Activated CD4-positive, alpha-beta memory T cell treated with anti-CD3 and anti-CD28 coated beads for 36 hours (primary cell): Measurements from ENCODE around the gene NPIPA7. TPM values are rescaled to one million over a fixed set of nuclear protein-coding genes. Genes with fewer than 3 reads are reported as not detected.
"Not testable (repeated sequence)": the region's sequence is repeated elsewhere in the genome, so short reads cannot be mapped to it uniquely, and the experiment has no call there.

ENCODE experiments used
- CTCF ChIA-PET: fragments of 350-600 bp; sonication (Branson Sonifier 250); formaldehyde crosslinking; loops from one replicate; lab custom pipeline; 2021; ENCODE audit warnings: antibody characterized with exemption, inconsistent platforms; lab: Charles Lee
- POLR2A ChIA-PET: fragments of 350-600 bp; sonication (Branson Sonifier 250); formaldehyde crosslinking; loops from one replicate; lab custom pipeline; 2021; ENCODE audit warnings: antibody characterized with exemption; lab: Charles Lee
- DNase-seq: peaks from one replicate; pipeline ENCODE4 v3.0.0-alpha.2; 2020
- H3K27ac Mint-ChIP-seq: one replicate; pipeline ENCODE4 v1.8.0; 2021; ENCODE audit warnings: mixed read lengths
- H3K27me3 Mint-ChIP-seq: one replicate; pipeline ENCODE4 v1.8.0; 2021; ENCODE audit warnings: mixed read lengths
- H3K36me3 Mint-ChIP-seq: one replicate; pipeline ENCODE4 v1.8.0; 2021; ENCODE audit warnings: mixed read lengths
- H3K4me1 Mint-ChIP-seq: one replicate; pipeline ENCODE4 v1.8.0; 2021; ENCODE audit warnings: low read depth, mixed read lengths
- H3K4me3 Mint-ChIP-seq: one replicate; pipeline ENCODE4 v1.8.0; 2021; ENCODE audit warnings: mild to moderate bottlenecking, mixed read lengths
- H3K9me3 Mint-ChIP-seq: one replicate; pipeline ENCODE4 v1.8.0; 2021; ENCODE audit warnings: mixed read lengths
- intact Hi-C: fragments of 100-400 bp; cut with micrococcal nuclease; formaldehyde crosslinking; loops from one replicate; pipeline ENCODE4 v1.15.1; 2023
- total RNA-seq, 2 experiments: library from RNA; stranded (reverse); gene quantifications; one replicate each; pipeline ENCODE4 v1.2.3, GENCODE V29; 2021

The NPIPA7 gene
- total RNA-seq, 2 experiments from 2014 or later, result 3.4 to 3.8 TPM

GRCh38 chr16:16371136-16371735 is 7.7 kb upstream of the NPIPA7 start:
- CTCF ChIA-PET, intact Hi-C loops, H3K4me1 Mint-ChIP-seq, POLR2A ChIA-PET, H3K27ac Mint-ChIP-seq, H3K36me3 Mint-ChIP-seq, H3K27me3 Mint-ChIP-seq, DNase-seq, H3K4me3 Mint-ChIP-seq, H3K9me3 Mint-ChIP-seq: not testable (repeated sequence)

DNA sequence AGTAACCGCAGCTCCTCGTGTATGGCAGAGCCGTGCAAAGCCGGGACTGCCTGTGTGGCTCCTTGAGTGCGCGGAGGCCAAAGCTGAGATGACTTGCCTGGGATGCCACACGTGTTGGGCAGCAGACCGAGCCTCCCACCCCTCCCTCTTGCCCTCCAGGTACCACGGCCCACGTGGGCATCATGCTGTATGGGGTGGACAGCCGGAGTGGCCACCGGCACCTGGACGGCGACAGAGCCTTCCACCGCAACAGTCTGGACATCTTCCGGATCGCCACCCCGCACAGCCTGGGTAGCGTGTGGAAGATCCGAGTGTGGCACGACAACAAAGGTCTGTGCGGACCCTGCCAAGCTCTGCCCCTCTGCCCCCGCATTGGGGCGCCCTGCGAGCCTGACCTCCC is 4.7 kb upstream of the NPIPA7 start:
- H3K36me3 Mint-ChIP-seq, POLR2A ChIA-PET, H3K4me3 Mint-ChIP-seq, H3K27me3 Mint-ChIP-seq, intact Hi-C loops, H3K9me3 Mint-ChIP-seq, CTCF ChIA-PET, DNase-seq, H3K27ac Mint-ChIP-seq, H3K4me1 Mint-ChIP-seq: not testable (repeated sequence)

GRCh38 chr16:16399685-16400084 is 20.7 kb downstream of the NPIPA7 start:
- CTCF ChIA-PET, intact Hi-C loops, H3K27ac Mint-ChIP-seq, POLR2A ChIA-PET, H3K4me3 Mint-ChIP-seq, H3K4me1 Mint-ChIP-seq, H3K9me3 Mint-ChIP-seq, DNase-seq, H3K27me3 Mint-ChIP-seq, H3K36me3 Mint-ChIP-seq: not testable (repeated sequence)

DNA sequence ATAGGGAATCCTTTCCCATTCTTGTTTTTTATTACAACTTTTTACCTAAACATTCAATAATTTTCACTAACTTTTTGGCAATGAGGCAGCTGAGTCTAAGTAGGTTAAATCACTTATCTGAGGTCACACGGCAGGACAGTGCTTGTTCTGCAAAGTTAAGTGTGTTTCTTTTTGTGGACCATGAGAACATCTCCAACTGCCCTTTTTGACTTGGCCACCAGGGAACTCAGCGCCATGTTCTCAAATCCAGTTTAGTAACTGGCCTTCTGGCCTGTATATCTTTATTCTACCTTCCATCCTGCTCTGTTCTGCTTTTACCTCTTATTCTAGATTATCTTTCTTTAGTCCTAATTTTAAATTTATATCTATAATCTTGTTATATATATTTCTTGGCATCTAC is 23.4 kb downstream of the NPIPA7 start:
- H3K4me3 Mint-ChIP-seq, H3K27ac Mint-ChIP-seq, intact Hi-C loops: not testable (repeated sequence)

GRCh38 chr16:16404283-16404682 is 25.3 kb downstream of the NPIPA7 start:
- H3K9me3 Mint-ChIP-seq, CTCF ChIA-PET, H3K27me3 Mint-ChIP-seq, H3K36me3 Mint-ChIP-seq, H3K27ac Mint-ChIP-seq, H3K4me3 Mint-ChIP-seq, POLR2A ChIA-PET, H3K4me1 Mint-ChIP-seq, intact Hi-C loops, DNase-seq: not testable (repeated sequence)

More for the DNA sequence above, 23.4 kb downstream of the NPIPA7 start:
- H3K9me3 Mint-ChIP-seq, H3K27me3 Mint-ChIP-seq, H3K36me3 Mint-ChIP-seq, POLR2A ChIA-PET, H3K4me1 Mint-ChIP-seq, DNase-seq, CTCF ChIA-PET: not testable (repeated sequence)

DNA sequence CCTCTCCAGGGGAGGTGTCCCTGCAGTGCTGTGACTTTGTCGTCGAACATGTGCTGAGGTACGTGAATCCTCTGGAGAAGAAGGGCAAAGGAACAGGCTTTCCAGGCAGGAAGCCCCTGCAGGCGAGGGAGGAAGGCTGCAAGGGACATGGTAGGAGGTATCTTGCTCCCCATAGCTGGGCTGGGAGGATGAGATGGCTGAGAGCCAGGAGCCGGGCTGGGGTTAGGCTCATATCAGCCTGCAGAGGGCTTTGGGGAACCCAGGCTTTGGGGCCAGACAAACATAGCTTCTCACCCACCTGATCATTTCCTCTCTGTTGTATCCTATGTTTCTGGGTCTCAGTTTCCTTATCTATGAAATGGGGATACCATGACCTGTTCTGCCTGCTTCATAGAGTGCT is 26.5 kb downstream of the NPIPA7 start:
- H3K36me3 Mint-ChIP-seq, intact Hi-C loops, H3K27ac Mint-ChIP-seq, CTCF ChIA-PET, POLR2A ChIA-PET, H3K27me3 Mint-ChIP-seq, H3K4me1 Mint-ChIP-seq, DNase-seq, H3K9me3 Mint-ChIP-seq, H3K4me3 Mint-ChIP-seq: not testable (repeated sequence)

GRCh38 chr16:16408430-16408829 is 29.5 kb downstream of the NPIPA7 start:
- H3K4me3 Mint-ChIP-seq, H3K27ac Mint-ChIP-seq, CTCF ChIA-PET, intact Hi-C loops, H3K27me3 Mint-ChIP-seq, DNase-seq, H3K4me1 Mint-ChIP-seq, POLR2A ChIA-PET, H3K9me3 Mint-ChIP-seq, H3K36me3 Mint-ChIP-seq: not testable (repeated sequence)

GRCh38 chr16:16413773-16414172 is 34.8 kb downstream of the NPIPA7 start:
- CTCF ChIA-PET, H3K4me3 Mint-ChIP-seq, H3K27me3 Mint-ChIP-seq, H3K36me3 Mint-ChIP-seq, H3K4me1 Mint-ChIP-seq, DNase-seq, H3K9me3 Mint-ChIP-seq, H3K27ac Mint-ChIP-seq, POLR2A ChIA-PET, intact Hi-C loops: not testable (repeated sequence)

DNA sequence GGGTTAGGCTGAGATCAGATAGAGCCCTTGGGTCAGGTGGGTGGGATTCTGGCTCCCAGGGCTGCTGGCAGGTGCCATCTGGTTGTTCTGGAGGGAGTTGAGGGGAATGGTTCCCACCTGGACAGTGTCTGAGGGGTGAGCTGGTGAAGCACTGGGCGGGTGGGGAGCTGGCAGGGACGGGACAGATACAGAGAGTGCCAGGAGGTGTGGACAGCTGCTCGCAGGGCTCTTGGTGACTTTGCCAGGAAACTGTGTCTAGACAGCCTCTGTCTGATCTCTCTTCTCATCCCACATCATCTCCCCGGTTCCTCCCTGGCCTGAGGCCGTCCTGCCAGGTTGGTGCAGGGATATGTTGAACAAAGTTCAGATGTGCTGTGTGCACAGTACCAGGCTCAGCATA is 38.1 kb downstream of the NPIPA7 start:
- H3K27ac Mint-ChIP-seq, DNase-seq, POLR2A ChIA-PET, CTCF ChIA-PET, H3K9me3 Mint-ChIP-seq, H3K36me3 Mint-ChIP-seq, H3K4me1 Mint-ChIP-seq, intact Hi-C loops, H3K4me3 Mint-ChIP-seq, H3K27me3 Mint-ChIP-seq: not testable (repeated sequence)

GRCh38 chr16:16417914-16418544 is 39.1 kb downstream of the NPIPA7 start:
- CTCF ChIA-PET, H3K9me3 Mint-ChIP-seq: not testable (repeated sequence)

DNA sequence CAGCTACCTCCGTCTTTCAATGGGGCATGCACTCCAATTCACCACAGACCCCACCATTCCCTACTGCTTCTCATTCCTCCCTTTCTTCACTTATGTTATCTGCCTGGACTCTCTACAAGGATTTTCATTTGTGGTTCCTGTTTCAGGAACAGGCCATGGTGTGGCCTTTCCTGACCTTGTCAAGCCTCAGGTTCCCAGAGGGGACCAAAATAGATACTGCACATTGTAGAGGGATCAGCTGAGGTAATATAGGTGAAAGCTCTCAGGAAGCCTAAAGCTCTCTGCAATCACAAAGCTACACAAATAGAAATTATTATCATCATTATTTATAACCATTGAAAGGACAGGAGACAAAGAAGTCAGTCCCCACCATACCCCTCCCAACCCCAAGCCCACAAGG is 41.6 kb downstream of the NPIPA7 start:
- intact Hi-C loops, DNase-seq, H3K27ac Mint-ChIP-seq, POLR2A ChIA-PET, H3K4me3 Mint-ChIP-seq, H3K27me3 Mint-ChIP-seq, H3K9me3 Mint-ChIP-seq, H3K36me3 Mint-ChIP-seq, CTCF ChIA-PET, H3K4me1 Mint-ChIP-seq: not testable (repeated sequence)

More at GRCh38 chr16:16417914-16418544, 39.1 kb downstream of the NPIPA7 start:
- POLR2A ChIA-PET, H3K36me3 Mint-ChIP-seq, H3K27ac Mint-ChIP-seq, H3K4me3 Mint-ChIP-seq, DNase-seq, intact Hi-C loops, H3K4me1 Mint-ChIP-seq, H3K27me3 Mint-ChIP-seq: not testable (repeated sequence)

DNA sequence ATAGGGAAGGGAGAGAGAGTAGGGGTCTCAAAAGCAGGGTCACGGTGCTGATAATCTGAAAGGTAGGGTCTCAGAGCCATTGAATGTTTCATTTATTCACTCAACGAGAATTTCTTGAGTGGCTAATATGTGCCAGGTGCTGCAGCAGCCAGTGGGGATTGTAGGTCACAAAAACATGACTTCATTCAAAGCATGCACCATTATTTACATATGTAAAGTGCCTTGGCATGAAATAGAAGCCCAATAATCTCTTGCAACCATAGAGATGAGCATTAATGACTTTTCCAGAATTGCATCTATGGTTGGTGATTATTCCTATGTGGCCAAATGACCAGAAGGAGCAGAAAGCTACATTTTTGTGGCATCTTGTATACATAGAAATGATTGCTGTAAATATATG is 46.2 kb downstream of the NPIPA7 start:
- CTCF ChIA-PET, DNase-seq, H3K9me3 Mint-ChIP-seq, H3K4me3 Mint-ChIP-seq, H3K27ac Mint-ChIP-seq, H3K27me3 Mint-ChIP-seq, intact Hi-C loops, H3K4me1 Mint-ChIP-seq, H3K36me3 Mint-ChIP-seq, POLR2A ChIA-PET: not testable (repeated sequence)

- H3K4me1 Mint-ChIP-seq, H3K4me3 Mint-ChIP-seq, POLR2A ChIA-PET, H3K9me3 Mint-ChIP-seq, H3K36me3 Mint-ChIP-seq, H3K27ac Mint-ChIP-seq, DNase-seq, CTCF ChIA-PET, H3K27me3 Mint-ChIP-seq, intact Hi-C loops: not testable (repeated sequence)
These were observed 52.2 kb downstream of the NPIPA7 start for GRCh38 chr16:16431135-16431534.
